CD14-positive monocyte (primary cell): Measurements from ENCODE around the gene PUS1. TPM values are rescaled to one million over a fixed set of nuclear protein-coding genes. Genes with fewer than 3 reads are reported as not detected.

Experiments used
- DNase-seq, 3 donors: peaks; one replicate each; pipeline ENCODE4 v3.0.0-alpha.2; 2011 to 2022
- H2AFZ ChIP-seq: 2 replicates; pipeline ENCODE4 v1.6.0; 2012; ENCODE audit warnings: mild to moderate bottlenecking, low read depth, low read length, inconsistent platforms; ENCODE audit not compliant: insufficient read depth, poor library complexity, severe bottlenecking
- H3K27ac ChIP-seq, 2 donors: 1 replicate in 1 of 2; 2 replicates in 1 of 2; pipeline ENCODE4 v1.5.1; 2012 to 2013; ENCODE audit warnings: low read length in 2 of 2, control low read depth in 1 of 2, inconsistent platforms in 1 of 2, low read depth in 1 of 2, mild to moderate bottlenecking in 1 of 2
- H3K27me3 ChIP-seq, 2 donors: one replicate each; pipeline versions ENCODE4 v1.6.0 to v1.6.1; 2011 to 2013; ENCODE audit warnings: low read length in 2 of 2; ENCODE audit not compliant: control insufficient read depth in 2 of 2, insufficient read depth in 2 of 2
- H3K36me3 ChIP-seq, 2 donors: replicated peaks in 1 of 2; 1 replicate in 1 of 2; 2 replicates in 1 of 2; pipeline versions ENCODE4 v1.5.1 to v1.6.1; 2012 to 2013; ENCODE audit warnings: low read length in 2 of 2, control low read depth in 1 of 2, inconsistent platforms in 1 of 2, mild to moderate bottlenecking in 1 of 2; ENCODE audit not compliant: insufficient read depth in 2 of 2, control insufficient read depth in 1 of 2
- H3K4me1 ChIP-seq, 2 donors: 1 replicate in 1 of 2; 2 replicates in 1 of 2; pipeline versions ENCODE4 v1.5.1 to v1.6.1; 2012 to 2013; ENCODE audit warnings: low read length in 2 of 2, control low read depth in 1 of 2, inconsistent platforms in 1 of 2, mild to moderate bottlenecking in 1 of 2, moderate library complexity in 1 of 2; ENCODE audit not compliant: insufficient read depth in 2 of 2, control insufficient read depth in 1 of 2
- H3K4me2 ChIP-seq: replicated peaks from 2 replicates; pipeline ENCODE3; 2012; ENCODE audit warnings: low read length, moderate library complexity, mild to moderate bottlenecking; ENCODE audit not compliant: poor library complexity, severe bottlenecking; ENCODE audit errors: extremely low read depth
- H3K4me3 ChIP-seq, 3 experiments: fragments of 200-600 bp in 1 of 3; sonication (generic) in 1 of 3; replicated peaks in 1 of 3; 1 replicate in 2 of 3; 2 replicates in 1 of 3; pipeline ENCODE4 v1.5.1; 2011 to 2013; ENCODE audit warnings: low read length in 3 of 3, mild to moderate bottlenecking in 3 of 3, control low read depth in 2 of 3, low read depth in 2 of 3, inconsistent platforms in 1 of 3, moderate library complexity in 1 of 3
- H3K79me2 ChIP-seq: 2 replicates; pipeline ENCODE4 v1.6.0; 2012; ENCODE audit warnings: mild to moderate bottlenecking, control low read depth, inconsistent platforms, low read length, moderate library complexity; ENCODE audit not compliant: insufficient read depth
- H3K9ac ChIP-seq: 2 replicates; pipeline ENCODE4 v1.6.0; 2017; ENCODE audit warnings: low read length, mild to moderate bottlenecking; ENCODE audit not compliant: insufficient read depth, poor library complexity, severe bottlenecking
- H3K9me3 ChIP-seq, 2 donors: replicated peaks in 1 of 2; 1 replicate in 1 of 2; 2 replicates in 1 of 2; pipeline versions ENCODE4 v1.5.1 to v1.6.1; 2012 to 2013; ENCODE audit warnings: low read length in 2 of 2, control low read depth in 1 of 2; ENCODE audit not compliant: control insufficient read depth in 1 of 2, insufficient read depth in 1 of 2
- H4K20me1 ChIP-seq: 2 replicates; pipeline ENCODE4 v1.6.0; 2012; ENCODE audit warnings: mild to moderate bottlenecking, low read length, control low read depth, moderate library complexity; ENCODE audit not compliant: insufficient read depth
- H3K27ac Mint-ChIP-seq, 7 donors: one replicate each; pipeline ENCODE4 v1.8.0; 2020; ENCODE audit warnings: mild to moderate bottlenecking in 7 of 7, mixed read lengths in 7 of 7, moderate library complexity in 6 of 7, inconsistent platforms in 2 of 7
- H3K27me3 Mint-ChIP-seq, 3 donors: one replicate each; pipeline ENCODE4 v1.8.0; 2021 to 2022; ENCODE audit warnings: low read depth in 3 of 3, mild to moderate bottlenecking in 3 of 3, mixed read lengths in 3 of 3, moderate library complexity in 3 of 3, inconsistent platforms in 1 of 3
- H3K36me3 Mint-ChIP-seq, 2 donors: one replicate each; pipeline ENCODE4 v1.8.0; 2020; ENCODE audit warnings: mixed read lengths in 2 of 2, inconsistent platforms in 1 of 2, mild to moderate bottlenecking in 1 of 2
- H3K4me1 Mint-ChIP-seq: one replicate; pipeline ENCODE4 v1.8.0; 2020; ENCODE audit warnings: mild to moderate bottlenecking, mixed read lengths
- H3K4me3 Mint-ChIP-seq, 2 donors: one replicate each; pipeline ENCODE4 v1.8.0; 2020; ENCODE audit warnings: mild to moderate bottlenecking in 2 of 2, mixed read lengths in 2 of 2, moderate library complexity in 1 of 2
- H3K9me3 Mint-ChIP-seq, 7 donors: one replicate each; pipeline ENCODE4 v1.8.0; 2020 to 2022; ENCODE audit warnings: mixed read lengths in 7 of 7, mild to moderate bottlenecking in 6 of 7, moderate library complexity in 6 of 7, inconsistent platforms in 2 of 7
- CTCF ChIP-seq: fragments of 200-600 bp; IDR thresholded peaks from one replicate; pipeline ENCODE4 v1.8.0; 2022; ENCODE audit warnings: antibody characterized with exemption, mild to moderate bottlenecking
- WGBS: methylation state at CpG from one replicate; pipeline ENCODE4 v1.1.5; 2013; ENCODE audit warnings: missing lambda C conversion rate; ENCODE audit not compliant: insufficient coverage; 5-methylcytosine and 5-hydroxymethylcytosine counted together
- intact Hi-C, 2 donors: fragments of 100-400 bp; cut with micrococcal nuclease; formaldehyde crosslinking; loops; one replicate each; pipeline versions ENCODE4 v1.15.0 to v1.15.1; 2023
- polyA plus RNA-seq, 3 donors: library from polyadenylated mRNA; depleted of rRNA in 1 of 3; unstranded in 2 of 3; stranded (reverse) in 1 of 3; fragments of 300-500 nt in 2 of 3; fragments of >200 nt in 1 of 3; fragmentation: Illumina TruSeq in 2 of 3; gene quantifications; 1 replicate in 2 of 3; 2 replicates in 1 of 3; pipeline ENCODE4 v1.2.3, GENCODE V29; 2012 to 2021

Gene PUS1
- polyA plus RNA-seq, 3 donors, result 5.1 to 30.9 (median 6.9) TPM

- Histone ChIP-seq H3K4me1 (peaks cover 16 to 23% of the 10 kb centered on the region in 2 donors), H3K4me3 (no peak overlapping the region), H2AFZ (no peak overlapping the region), H3K4me2 (no peak overlapping the region), H3K27me3 (no peaks in the 10 kb centered on the region), H3K9me3 (no peaks in the 10 kb centered on the region), H4K20me1 (peaks cover 17% of the 10 kb centered on the region), H3K9ac (no peak overlapping the region), H3K36me3 (peaks cover 18 to 25% of the 10 kb centered on the region in 2 donors), H3K79me2 (peaks cover 18% of the 10 kb centered on the region), H3K27ac (no peak overlapping the region)
- Mint-ChIP-seq H3K27me3 (peaks cover 0 to 3% (median 1%) of the 10 kb centered on the region in 3 donors), H3K27ac (no peak overlapping the region), H3K36me3 (peaks cover 15 to 35% of the 10 kb centered on the region in 2 donors), H3K4me3 (no peak overlapping the region), H3K4me1 (peaks cover 27% of the 10 kb centered on the region), H3K9me3 (no peaks in the 10 kb centered on the region)
- WGBS, result 100% methylated on average over 1 of the region's 6 CpGs
- intact Hi-C loops, result loop anchor here in 1 of 2 donors (5.0 kb wide), 1 partner anchor 54 kb away; the partner anchor contains the start of gene ULK1
- DNase-seq, result no peak
- no peak for TF ChIP-seq CTCF
These were observed 17.7 kb downstream of the PUS1 start for GRCh38 chr12:131946757-131947156.

GRCh38 chr12:131947482-131948027 lies 18.5 kb downstream of the PUS1 start:
- H3K27me3 Mint-ChIP-seq, result peaks cover 0 to 3% (median 1%) of the 10 kb centered on the region in 3 donors
- peaks cover 12 to 17% of the 10 kb centered on the region in 2 donors for H3K36me3 ChIP-seq
- no peak overlapping the region for H3K9ac ChIP-seq
- whole genome bisulfite sequencing, result 48% methylated on average over 6 of the region's 8 CpGs
- H3K36me3 Mint-ChIP-seq, result peaks cover 10 to 28% of the 10 kb centered on the region in 2 donors
- no peak for TF ChIP-seq CTCF
- H3K4me1 ChIP-seq, result peaks cover 16 to 23% of the 10 kb centered on the region in 2 donors
- H3K4me2 ChIP-seq, result no peak overlapping the region
- H3K9me3 ChIP-seq, result no peaks in the 10 kb centered on the region
- peaks cover 30% of the 10 kb centered on the region for H3K4me1 Mint-ChIP-seq
- no peak for DNase-seq
- H3K27ac Mint-ChIP-seq, result peak overlapping the region in 1 of 7 donors; percentile 34
- no peak overlapping the region for H3K4me3 ChIP-seq
- intact Hi-C loops, result loop anchor here (2.0 to 5.0 kb wide), 2 partner anchors 17 to 55 kb away; partner anchors contain the start of gene ULK1 (in 1 of the 2)
- no peak overlapping the region for H2AFZ ChIP-seq
- no peaks in the 10 kb centered on the region for H3K9me3 Mint-ChIP-seq
- H3K4me3 Mint-ChIP-seq, result peak overlapping the region; percentile 3 to 5
- H3K27me3 ChIP-seq, result no peaks in the 10 kb centered on the region
- H3K27ac ChIP-seq, result no peak overlapping the region
- peaks cover 26% of the 10 kb centered on the region for H3K79me2 ChIP-seq
- peaks cover 24% of the 10 kb centered on the region for H4K20me1 ChIP-seq
